B cell (primary cell): ENCODE measurements around the gene NEK6. TPM values are rescaled to one million over a fixed set of nuclear protein-coding genes. Genes with fewer than 3 reads are reported as not detected.

Experiments used
- ATAC-seq: fragments of 200-7000 bp; cut with Tn5 transposase; one replicate; pipeline ENCODE4 v1.10.0; 2021; ENCODE audit warnings: low read depth, mild to moderate bottlenecking, moderate number of reproducible peaks, moderate library complexity
- CTCF ChIA-PET: fragments of 350-600 bp; sonication (Branson Sonifier 250); formaldehyde crosslinking; loops from one replicate; lab custom pipeline; 2021; ENCODE audit warnings: antibody characterized with exemption, inconsistent platforms; lab: Charles Lee
- POLR2A ChIA-PET: fragments of 350-600 bp; sonication (Branson Sonifier 250); formaldehyde crosslinking; loops from one replicate; lab custom pipeline; 2021; ENCODE audit warnings: antibody characterized with exemption; lab: Charles Lee
- DNase-seq: peaks from one replicate; pipeline ENCODE4 v3.0.0; 2013
- H2AFZ ChIP-seq: 2 replicates; pipeline ENCODE4 v1.6.1; 2012; ENCODE audit warnings: mild to moderate bottlenecking, low read depth, low read length; ENCODE audit not compliant: insufficient read depth, poor library complexity, severe bottlenecking
- H3K27ac ChIP-seq, 2 donors: 1 replicate in 1 of 2; 2 replicates in 1 of 2; pipeline ENCODE4 v1.5.1; 2012 to 2013; ENCODE audit warnings: low read length in 2 of 2, mild to moderate bottlenecking in 2 of 2, moderate library complexity in 1 of 2
- H3K27me3 ChIP-seq, 4 experiments: fragments of 200-600 bp in 1 of 4; sonication (generic) in 1 of 4; replicated peaks in 1 of 4; 1 replicate in 2 of 4; 2 replicates in 2 of 4; pipeline versions ENCODE4 v1.6.1 to v1.7.0; 2013 to 2016; ENCODE audit warnings: low read length in 3 of 4, mild to moderate bottlenecking in 2 of 4, mixed read lengths in 1 of 4, moderate library complexity in 1 of 4; ENCODE audit not compliant: insufficient read depth in 4 of 4, control insufficient read depth in 3 of 4; ENCODE audit errors: control extremely low read depth in 1 of 4
- H3K36me3 ChIP-seq, 2 experiments: replicated peaks in 1 of 2; 1 replicate in 1 of 2; 2 replicates in 1 of 2; pipeline versions ENCODE4 v1.6.1 to v1.7.1; 2013; ENCODE audit warnings: low read length in 1 of 2; ENCODE audit not compliant: insufficient read depth in 2 of 2, control insufficient read depth in 1 of 2; ENCODE audit errors: control extremely low read depth in 1 of 2, extremely low read depth in 1 of 2
- H3K4me1 ChIP-seq, 2 donors: fragments of 200-600 bp in 1 of 2; sonication (generic) in 1 of 2; 1 replicate in 1 of 2; 2 replicates in 1 of 2; pipeline versions ENCODE4 v1.5.1 to v1.6.1; 2013 to 2017; ENCODE audit warnings: low read length in 2 of 2; ENCODE audit not compliant: control insufficient read depth in 2 of 2, insufficient read depth in 2 of 2
- H3K4me2 ChIP-seq: replicated peaks from 2 replicates; pipeline ENCODE3; 2012; ENCODE audit warnings: mild to moderate bottlenecking, low read depth, low read length; ENCODE audit not compliant: poor library complexity, severe bottlenecking
- H3K4me3 ChIP-seq, 5 experiments: fragments of 200-600 bp in 1 of 5; sonication (generic) in 1 of 5; 1 replicate in 3 of 5; 2 replicates in 2 of 5; pipeline versions ENCODE4 v1.5.1 to v1.7.0; 2011 to 2016; ENCODE audit warnings: low read length in 4 of 5, mild to moderate bottlenecking in 4 of 5, low read depth in 2 of 5, control low read depth in 1 of 5, moderate library complexity in 1 of 5; ENCODE audit not compliant: insufficient read depth in 1 of 5; ENCODE audit errors: control extremely low read depth in 1 of 5, extremely low read depth in 1 of 5
- H3K79me2 ChIP-seq: fragments of 200-600 bp; sonication (generic); one replicate; pipeline ENCODE4 v1.6.0; 2016; ENCODE audit warnings: low read length; ENCODE audit not compliant: control insufficient read depth, insufficient read depth
- H3K9ac ChIP-seq: fragments of 200-600 bp; sonication (generic); 2 replicates; pipeline ENCODE4 v1.6.1; 2017; ENCODE audit warnings: mild to moderate bottlenecking, low read length, moderate library complexity
- H3K9me3 ChIP-seq, 3 donors: one replicate each; pipeline versions ENCODE4 v1.6.1 to v1.7.1; 2013; ENCODE audit warnings: low read length in 2 of 3; ENCODE audit not compliant: control insufficient read depth in 2 of 3, insufficient read depth in 1 of 3; ENCODE audit errors: control extremely low read depth in 1 of 3
- H4K20me1 ChIP-seq: 2 replicates; pipeline ENCODE4 v1.6.0; 2012; ENCODE audit warnings: mild to moderate bottlenecking, low read length; ENCODE audit not compliant: insufficient read depth, control insufficient read depth, poor library complexity, severe bottlenecking
- H3K27ac Mint-ChIP-seq: one replicate; pipeline ENCODE4 v1.8.0; 2021; ENCODE audit warnings: mixed read lengths
- H3K27me3 Mint-ChIP-seq: one replicate; pipeline ENCODE4 v1.8.0; 2021; ENCODE audit warnings: mixed read lengths
- H3K4me1 Mint-ChIP-seq: one replicate; pipeline ENCODE4 v1.8.0; 2021; ENCODE audit warnings: mixed read lengths
- H3K4me3 Mint-ChIP-seq: one replicate; pipeline ENCODE4 v1.8.0; 2021; ENCODE audit warnings: mixed read lengths
- H3K9me3 Mint-ChIP-seq: one replicate; pipeline ENCODE4 v1.8.0; 2022; ENCODE audit warnings: mixed read lengths; ENCODE audit not compliant: insufficient read depth
- EZH2 ChIP-seq: IDR thresholded peaks from 2 replicates; pipeline ENCODE4 v1.6.1; 2012; ENCODE audit warnings: borderline replicate concordance, low read depth, mild to moderate bottlenecking, moderate library complexity, low read length; ENCODE audit not compliant: insufficient read depth, poor library complexity, severe bottlenecking
- WGBS: methylation state at CpG from one replicate; pipeline ENCODE4 v1.1.5; 2013; ENCODE audit warnings: missing lambda C conversion rate; ENCODE audit not compliant: insufficient coverage; 5-methylcytosine and 5-hydroxymethylcytosine counted together
- intact Hi-C: fragments of 100-400 bp; cut with micrococcal nuclease; formaldehyde crosslinking; loops from one replicate; pipeline ENCODE4 v1.10.0; 2022
- polyA plus RNA-seq: library from polyadenylated mRNA; depleted of rRNA; stranded (reverse); fragments of >200 nt; gene quantifications from 2 replicates; pipeline ENCODE4 v1.2.3, GENCODE V29; 2012
- total RNA-seq, 2 donors: library from RNA; stranded (reverse); fragments of 120-200 nt in 1 of 2; gene quantifications; 1 replicate in 1 of 2; 2 replicates in 1 of 2; pipeline versions ENCODE4 v1.2.3 to v1.2.4, GENCODE V29; 2013 to 2022
- TF ChIP-seq, protein P1 (sequence below): fragments of 200-600 bp; IDR thresholded peaks from one replicate; pipeline ENCODE4 v1.8.0; 2022; ENCODE audit warnings: antibody characterized with exemption, mild to moderate bottlenecking

The NEK6 gene
- total and polyA plus RNA-seq, 2 donors (not counting 1 experiment from before 2014, with no cell fraction given): 40.0 to 63.1 TPM

GRCh38 chr9:124335320-124335707, 77.6 kb downstream of the NEK6 start:
- H3K4me1 Mint-ChIP-seq: no peaks in the 10 kb centered on the region
- peaks cover 8 to 67% of the 10 kb centered on the region in 2 experiments for H3K36me3 ChIP-seq
- intact Hi-C loops: no loop called here
- no peak overlapping the region for H3K4me3 ChIP-seq
- no peaks in the 10 kb centered on the region for H3K4me1 ChIP-seq
- ChIA-PET POLR2A (no interaction called here), CTCF (interaction anchor here (0.6 kb wide), 1 partner anchor 214 kb away, joined by 4 read pairs; no protein-coding TSS in a partner anchor)
- no peak overlapping the region for H3K4me2 ChIP-seq
- peaks cover 0 to 10% (median 0%) of the 10 kb centered on the region in 3 donors for H3K9me3 ChIP-seq
- H3K9ac ChIP-seq: no peak overlapping the region
- H3K27ac Mint-ChIP-seq: no peak overlapping the region
- H3K9me3 Mint-ChIP-seq: no peaks in the 10 kb centered on the region
- H3K4me3 Mint-ChIP-seq: no peak overlapping the region
- DNase-seq (no peak), ATAC-seq (no peak)
- H3K27me3 Mint-ChIP-seq: no peaks in the 10 kb centered on the region
- no peaks in the 10 kb centered on the region for H3K27me3 ChIP-seq
- WGBS: 92% methylated on average over 14 of the region's 14 CpGs
- no peak overlapping the region for H3K27ac ChIP-seq
- no peak overlapping the region for H2AFZ ChIP-seq
- no peaks in the 10 kb centered on the region for H3K79me2 ChIP-seq
- TF ChIP-seq, protein P1, sequence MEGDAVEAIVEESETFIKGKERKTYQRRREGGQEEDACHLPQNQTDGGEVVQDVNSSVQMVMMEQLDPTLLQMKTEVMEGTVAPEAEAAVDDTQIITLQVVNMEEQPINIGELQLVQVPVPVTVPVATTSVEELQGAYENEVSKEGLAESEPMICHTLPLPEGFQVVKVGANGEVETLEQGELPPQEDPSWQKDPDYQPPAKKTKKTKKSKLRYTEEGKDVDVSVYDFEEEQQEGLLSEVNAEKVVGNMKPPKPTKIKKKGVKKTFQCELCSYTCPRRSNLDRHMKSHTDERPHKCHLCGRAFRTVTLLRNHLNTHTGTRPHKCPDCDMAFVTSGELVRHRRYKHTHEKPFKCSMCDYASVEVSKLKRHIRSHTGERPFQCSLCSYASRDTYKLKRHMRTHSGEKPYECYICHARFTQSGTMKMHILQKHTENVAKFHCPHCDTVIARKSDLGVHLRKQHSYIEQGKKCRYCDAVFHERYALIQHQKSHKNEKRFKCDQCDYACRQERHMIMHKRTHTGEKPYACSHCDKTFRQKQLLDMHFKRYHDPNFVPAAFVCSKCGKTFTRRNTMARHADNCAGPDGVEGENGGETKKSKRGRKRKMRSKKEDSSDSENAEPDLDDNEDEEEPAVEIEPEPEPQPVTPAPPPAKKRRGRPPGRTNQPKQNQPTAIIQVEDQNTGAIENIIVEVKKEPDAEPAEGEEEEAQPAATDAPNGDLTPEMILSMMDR: no peak
- no peak for TF ChIP-seq EZH2
- H4K20me1 ChIP-seq: no peaks in the 10 kb centered on the region

DNA sequence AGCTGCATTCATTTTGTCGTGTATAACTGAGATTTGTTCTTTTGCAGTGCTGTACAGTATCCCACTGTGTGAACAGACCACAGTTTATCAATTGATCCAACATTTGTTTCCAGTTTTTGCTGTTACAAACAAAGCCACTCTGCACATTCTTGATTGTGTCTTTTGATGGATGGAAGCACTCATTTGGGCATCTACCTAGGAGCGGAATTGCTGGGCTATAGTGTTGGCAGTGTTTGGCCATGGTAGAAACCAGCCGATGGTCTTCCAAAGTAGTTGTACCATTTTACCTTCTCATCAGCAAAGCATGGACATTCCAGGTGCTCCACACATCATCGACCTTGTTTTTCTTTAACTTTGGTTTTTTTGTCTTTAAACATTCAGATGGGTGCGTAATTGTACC, 79.8 kb downstream of the NEK6 start:
- H3K27me3 ChIP-seq: no peaks in the 10 kb centered on the region
- ChIA-PET CTCF (interaction anchor here (0.5 kb wide), 1 partner anchor 81 kb away, joined by 3 read pairs; no protein-coding TSS in a partner anchor), POLR2A (no interaction called here)
- H2AFZ ChIP-seq: no peak overlapping the region
- H3K9ac ChIP-seq: no peak overlapping the region
- H3K27ac ChIP-seq: no peak overlapping the region
- H3K27me3 Mint-ChIP-seq: no peaks in the 10 kb centered on the region
- peaks cover 0 to 10% (median 0%) of the 10 kb centered on the region in 3 donors for H3K9me3 ChIP-seq
- H3K4me3 Mint-ChIP-seq: no peak overlapping the region
- TF ChIP-seq, protein P1: no peak
- no peak for TF ChIP-seq EZH2
- H3K79me2 ChIP-seq: no peaks in the 10 kb centered on the region
- H3K36me3 ChIP-seq: peaks cover 8 to 70% of the 10 kb centered on the region in 2 experiments
- H3K4me2 ChIP-seq: no peak overlapping the region
- no peaks in the 10 kb centered on the region for H3K9me3 Mint-ChIP-seq
- DNase-seq (no peak), ATAC-seq (no peak)
- H3K27ac Mint-ChIP-seq: no peak overlapping the region
- no peaks in the 10 kb centered on the region for H4K20me1 ChIP-seq
- WGBS: 100% methylated on average over 1 of the region's 5 CpGs
- H3K4me1 ChIP-seq: no peaks in the 10 kb centered on the region
- H3K4me3 ChIP-seq: no peak overlapping the region
- H3K4me1 Mint-ChIP-seq: no peaks in the 10 kb centered on the region
- intact Hi-C loops: no loop called here
